Tibial nerve (tissue), 4 donors: ENCODE results near the gene BBS5.

ENCODE experiments used
- EP300 ChIP-seq, 2 donors: sonication (generic); formaldehyde crosslinking; IDR thresholded peaks; one replicate each; pipeline ENCODE4 v1.6.1; 2017; ENCODE audit warnings: antibody characterized with exemption in 2 of 2, mild to moderate bottlenecking in 1 of 2
- POLR2A ChIP-seq, 2 donors: fragments of 450-650 bp; IDR thresholded peaks; one replicate each; pipeline ENCODE4 v1.6.1; 2017; ENCODE audit warnings: antibody characterized with exemption in 2 of 2, mild to moderate bottlenecking in 2 of 2, moderate library complexity in 2 of 2
- TF ChIP-seq, protein P1 (sequence below), 5 experiments: fragments of 200-600 bp in 3 of 5; fragments of 450-650 bp in 2 of 5; sonication (generic) in 3 of 5; IDR thresholded peaks; one replicate each; pipeline ENCODE4 v1.5.1; 2016 to 2019; ENCODE audit warnings: antibody characterized with exemption in 5 of 5, mild to moderate bottlenecking in 3 of 5, moderate library complexity in 2 of 5

DNA sequence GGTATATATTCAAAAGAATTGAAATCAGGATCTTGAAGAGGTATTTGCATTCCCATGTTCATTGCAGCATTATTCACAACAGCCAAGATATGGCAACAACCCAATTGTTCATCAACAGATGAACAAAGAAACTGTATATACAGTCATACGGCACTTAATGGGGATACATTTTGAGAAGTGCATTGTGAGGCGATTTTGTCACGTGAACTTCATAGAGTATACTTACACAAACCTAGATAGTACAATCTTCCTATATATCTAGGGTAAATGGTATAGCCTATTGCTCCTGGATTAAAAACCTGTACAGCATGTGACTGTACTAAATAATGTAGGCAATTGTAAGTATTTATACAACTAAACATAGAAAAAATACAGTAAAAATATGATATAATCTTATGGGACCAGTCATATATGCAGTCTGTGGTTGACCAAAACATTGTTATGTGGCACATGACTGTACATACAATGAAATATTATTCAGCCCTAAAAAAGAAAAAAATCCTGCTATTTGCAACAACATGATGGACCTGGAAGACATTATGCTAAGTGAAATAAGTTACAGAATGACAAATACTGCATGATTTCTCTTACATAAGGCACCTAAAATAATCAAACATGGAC is 9.2 kb upstream of the BBS5 start:
- TF ChIP-seq, protein P1, sequence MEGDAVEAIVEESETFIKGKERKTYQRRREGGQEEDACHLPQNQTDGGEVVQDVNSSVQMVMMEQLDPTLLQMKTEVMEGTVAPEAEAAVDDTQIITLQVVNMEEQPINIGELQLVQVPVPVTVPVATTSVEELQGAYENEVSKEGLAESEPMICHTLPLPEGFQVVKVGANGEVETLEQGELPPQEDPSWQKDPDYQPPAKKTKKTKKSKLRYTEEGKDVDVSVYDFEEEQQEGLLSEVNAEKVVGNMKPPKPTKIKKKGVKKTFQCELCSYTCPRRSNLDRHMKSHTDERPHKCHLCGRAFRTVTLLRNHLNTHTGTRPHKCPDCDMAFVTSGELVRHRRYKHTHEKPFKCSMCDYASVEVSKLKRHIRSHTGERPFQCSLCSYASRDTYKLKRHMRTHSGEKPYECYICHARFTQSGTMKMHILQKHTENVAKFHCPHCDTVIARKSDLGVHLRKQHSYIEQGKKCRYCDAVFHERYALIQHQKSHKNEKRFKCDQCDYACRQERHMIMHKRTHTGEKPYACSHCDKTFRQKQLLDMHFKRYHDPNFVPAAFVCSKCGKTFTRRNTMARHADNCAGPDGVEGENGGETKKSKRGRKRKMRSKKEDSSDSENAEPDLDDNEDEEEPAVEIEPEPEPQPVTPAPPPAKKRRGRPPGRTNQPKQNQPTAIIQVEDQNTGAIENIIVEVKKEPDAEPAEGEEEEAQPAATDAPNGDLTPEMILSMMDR (IDR thresholded peaks at IDR 0.05), result no peak
- no peak for TF ChIP-seq POLR2A (IDR thresholded peaks at IDR 0.05)
- TF ChIP-seq EP300 (IDR thresholded peaks at IDR 0.05), result no peak
